Hippocampal formation (tissue), 2 donors: Measurements from ENCODE around the gene C2CD4C.
"Not testable (repeated sequence)": the region's sequence is repeated elsewhere in the genome, so short reads cannot be mapped to it uniquely, and the experiment has no call there.

Experiments
- DNase-seq, 2 donors: peaks; one replicate each; lab custom pipeline; 2025; lab: John Stamatoyannopoulos, UW

C2CD4C gene

DNA sequence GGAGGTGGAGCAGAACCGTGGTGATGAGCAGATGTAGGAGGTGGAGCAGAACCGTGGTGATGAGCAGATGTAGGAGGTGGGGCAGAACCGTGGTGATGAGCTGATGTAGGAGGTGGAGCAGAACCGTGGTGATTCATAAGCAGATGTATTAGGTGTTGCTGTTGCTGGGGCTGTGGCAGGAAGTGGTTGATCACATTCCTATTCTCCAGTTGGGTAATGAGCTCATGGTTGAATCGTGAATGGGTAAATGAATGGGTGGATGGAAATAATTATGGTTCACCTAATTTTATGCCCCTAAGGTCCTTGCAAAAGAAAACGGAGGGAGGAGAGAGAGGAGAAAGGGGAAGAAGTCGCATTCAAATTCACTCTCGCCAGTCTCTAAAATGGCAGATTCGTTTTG lies 26.4 kb downstream of the C2CD4C start:
- DNase-seq: not testable (repeated sequence)

GRCh38 chr19:381901-382300 lies 27.0 kb downstream of the C2CD4C start:
- not testable (repeated sequence) for DNase-seq

DNA sequence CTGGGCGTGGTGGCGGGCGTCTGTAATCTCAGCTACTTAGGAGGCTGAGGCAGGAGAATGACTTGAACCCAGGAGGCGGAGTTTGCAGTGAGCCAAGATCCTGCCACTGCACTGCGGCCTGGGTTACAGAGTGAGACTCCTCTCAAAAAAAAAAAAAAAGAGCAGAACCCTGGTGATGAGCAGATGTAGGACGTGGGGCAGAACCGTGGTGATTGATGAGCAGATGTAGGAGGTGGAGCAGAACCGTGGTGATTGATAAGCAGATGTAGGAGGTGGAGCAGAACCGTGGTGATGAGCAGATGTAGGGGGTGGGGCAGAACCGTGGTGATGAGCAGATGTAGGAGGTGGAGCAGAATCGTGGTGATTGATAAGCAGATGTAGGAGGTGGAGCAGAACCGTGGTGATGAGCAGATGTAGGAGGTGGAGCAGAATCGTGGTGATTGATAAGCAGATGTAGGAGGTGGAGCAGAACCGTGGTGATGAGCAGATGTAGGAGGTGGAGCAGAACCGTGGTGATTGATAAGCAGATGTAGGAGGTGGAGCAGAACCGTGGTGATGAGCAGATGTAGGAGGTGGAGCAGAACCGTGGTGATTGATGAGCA lies 28.2 kb downstream of the C2CD4C start:
- not testable (repeated sequence) for DNase-seq

DNA sequence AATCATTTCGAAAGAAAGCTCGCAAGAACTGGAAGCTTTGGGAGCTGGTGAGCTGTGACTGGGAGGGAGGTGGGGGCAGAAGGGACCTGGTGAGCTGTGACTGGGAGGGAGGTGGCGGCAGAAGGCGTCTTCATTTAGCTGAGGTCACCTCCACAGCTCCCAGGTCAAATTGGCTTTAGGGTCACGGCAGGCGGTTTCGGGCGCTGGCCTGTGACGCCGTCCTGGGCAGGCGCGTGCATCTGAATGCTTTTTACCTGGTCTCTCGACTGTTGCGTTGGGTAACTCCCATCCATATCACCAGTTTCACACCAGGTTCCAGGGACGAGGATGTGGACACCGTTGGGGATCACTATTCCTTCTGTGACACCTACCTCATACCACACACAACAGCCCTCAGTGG lies 29.2 kb downstream of the C2CD4C start:
- DNase-seq: no peak

- no peak for DNase-seq
Observed at GRCh38 chr19:378706-379105, 30.2 kb downstream of the C2CD4C start.

- no peak for DNase-seq
Observed at GRCh38 chr19:377801-378581, 31.0 kb downstream of the C2CD4C start.

DNA sequence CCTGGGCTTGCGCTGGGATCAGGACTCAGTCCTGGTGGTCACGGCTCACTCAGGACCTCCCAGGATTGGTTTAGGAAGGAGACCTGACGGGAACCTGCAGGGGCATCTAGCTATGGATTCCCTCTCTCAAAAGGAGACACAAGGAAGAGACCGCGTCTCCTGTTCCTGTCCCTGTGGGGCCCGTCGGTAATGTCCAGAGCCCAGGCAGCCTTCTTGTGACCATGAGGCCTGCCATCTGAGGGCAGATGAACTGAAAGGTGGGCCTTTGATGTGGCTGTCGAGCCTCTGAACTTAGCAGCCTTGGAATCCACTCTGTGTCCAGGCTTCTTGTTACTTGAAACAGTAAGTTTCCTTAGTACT lies 32.9 kb downstream of the C2CD4C start:
- no peak for DNase-seq

DNA sequence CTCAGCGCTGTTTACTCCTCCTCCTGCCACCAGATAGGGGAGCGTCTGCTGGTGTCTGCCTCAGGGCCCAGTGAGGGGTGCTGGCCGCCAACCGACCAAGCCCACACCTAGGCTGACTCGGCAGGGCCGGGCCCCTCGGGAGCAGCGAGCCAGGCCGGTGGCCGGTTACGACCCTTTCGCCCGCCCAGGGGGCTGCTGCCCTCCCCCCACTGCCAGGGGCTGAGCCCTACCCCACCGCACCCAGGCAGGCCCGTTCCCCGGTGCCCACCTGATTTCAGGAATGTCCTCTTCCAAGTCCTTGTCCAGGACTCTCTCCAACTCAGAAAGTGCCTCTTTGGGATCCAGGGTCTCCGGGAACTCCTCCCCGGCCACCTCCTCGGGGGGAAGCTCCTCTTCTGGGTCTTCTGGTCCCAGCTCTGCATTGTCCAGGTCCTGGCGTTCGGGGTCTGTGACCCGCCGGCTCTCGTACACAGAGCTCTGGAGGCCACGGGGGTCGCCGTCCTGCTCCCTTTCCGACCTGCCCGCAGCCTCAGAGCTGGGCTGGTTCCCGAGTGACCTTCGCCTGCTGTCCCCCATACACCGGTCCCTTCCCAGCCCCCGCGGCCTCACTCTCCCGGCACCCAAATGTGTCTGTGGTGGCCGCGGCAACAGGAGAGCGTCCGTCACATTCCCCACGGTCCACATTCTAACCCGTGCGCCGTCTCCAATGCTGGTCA lies 33.4 kb downstream of the C2CD4C start:
- no peak for DNase-seq

GRCh38 chr19:374886-375235 lies 34.1 kb downstream of the C2CD4C start:
- no peak for DNase-seq

GRCh38 chr19:374183-374885 lies 34.6 kb downstream of the C2CD4C start:
- no peak for DNase-seq

DNA sequence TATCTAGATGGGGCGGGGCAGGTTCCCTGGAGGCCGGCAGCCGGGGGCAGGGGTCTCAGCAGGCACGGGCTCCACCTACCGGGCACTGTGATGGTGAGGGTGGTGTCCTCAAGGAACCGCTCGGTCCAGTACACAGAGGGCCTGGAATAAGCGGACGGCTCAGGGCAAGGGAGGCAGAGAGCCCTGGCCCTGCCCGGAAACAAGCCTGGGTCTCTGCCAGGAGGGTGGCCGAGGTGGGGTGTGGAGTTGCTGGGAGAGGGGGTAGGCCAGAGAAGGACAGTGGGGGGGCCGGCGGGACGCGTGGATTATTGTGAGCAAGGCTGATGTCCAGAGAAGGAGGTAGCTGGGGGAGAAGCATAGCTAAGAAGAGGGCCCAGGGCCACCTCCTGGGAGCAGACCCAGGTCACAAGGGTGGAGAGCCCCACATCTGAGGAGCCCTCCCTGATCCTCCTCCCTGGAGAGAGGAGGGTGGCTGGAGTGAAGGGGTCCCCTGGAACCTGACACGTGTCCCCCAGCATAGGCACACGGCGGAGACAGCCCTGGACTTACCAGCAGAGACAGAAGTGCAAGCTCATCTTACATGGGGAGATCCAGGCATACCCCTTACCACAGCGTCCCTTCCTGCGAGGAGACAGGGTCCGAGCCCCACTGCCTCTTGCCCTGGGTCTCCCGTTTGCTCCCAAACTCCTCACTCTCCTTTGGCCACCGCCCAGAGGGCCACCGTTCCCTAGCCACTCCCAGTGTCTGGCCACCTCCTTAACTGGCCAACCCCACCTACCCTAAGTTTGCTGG lies 35.4 kb downstream of the C2CD4C start:
- no peak for DNase-seq

- no peak for DNase-seq
Observed at GRCh38 chr19:372306-372890, 36.5 kb downstream of the C2CD4C start.

- no peak for DNase-seq
Observed at GRCh38 chr19:371501-372168, 37.3 kb downstream of the C2CD4C start.

- DNase-seq: no peak
Observed at GRCh38 chr19:370641-371330, 38.2 kb downstream of the C2CD4C start.

- DNase-seq: no peak
Observed at GRCh38 chr19:369876-370275, 39.1 kb downstream of the C2CD4C start.

DNA sequence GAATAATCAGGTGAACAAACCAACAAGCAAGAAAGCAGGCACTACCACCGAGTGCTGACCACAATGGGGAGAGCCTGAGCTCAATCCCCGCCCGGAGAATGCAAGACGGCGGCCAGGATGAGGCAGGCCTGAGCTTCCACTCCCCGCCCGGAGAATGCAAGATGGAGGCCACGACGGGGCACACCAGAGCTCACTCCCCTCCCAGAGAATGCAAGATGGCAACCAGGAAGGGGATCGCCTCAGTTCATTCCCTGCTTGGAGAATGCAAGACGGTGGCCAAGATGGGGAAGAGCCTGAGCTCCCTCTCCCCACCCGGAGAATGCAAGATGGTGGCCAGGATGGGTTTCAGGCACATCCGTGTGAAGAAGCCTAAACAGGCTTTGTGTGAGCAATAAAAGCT lies 39.7 kb downstream of the C2CD4C start:
- DNase-seq: no peak

DNA sequence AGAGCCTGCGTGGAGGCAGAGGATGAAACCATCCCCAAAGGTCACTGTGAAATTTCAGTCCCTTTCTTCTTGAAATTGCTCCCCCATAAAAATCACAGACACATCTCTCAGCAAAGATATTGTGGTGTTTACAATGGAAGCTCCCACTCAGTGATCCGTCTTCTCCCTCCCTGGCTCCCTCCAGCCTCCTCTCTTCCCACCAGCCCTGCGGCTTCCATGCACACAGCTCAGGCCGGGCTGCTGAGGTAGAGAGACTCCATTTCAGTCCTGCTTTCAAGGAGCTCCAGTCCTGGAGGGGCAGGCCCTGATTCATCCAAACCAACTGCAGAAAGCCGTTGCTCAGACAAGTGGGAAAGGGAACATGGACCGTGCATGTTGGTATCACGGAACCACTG lies 40.3 kb downstream of the C2CD4C start:
- no peak for DNase-seq

DNA sequence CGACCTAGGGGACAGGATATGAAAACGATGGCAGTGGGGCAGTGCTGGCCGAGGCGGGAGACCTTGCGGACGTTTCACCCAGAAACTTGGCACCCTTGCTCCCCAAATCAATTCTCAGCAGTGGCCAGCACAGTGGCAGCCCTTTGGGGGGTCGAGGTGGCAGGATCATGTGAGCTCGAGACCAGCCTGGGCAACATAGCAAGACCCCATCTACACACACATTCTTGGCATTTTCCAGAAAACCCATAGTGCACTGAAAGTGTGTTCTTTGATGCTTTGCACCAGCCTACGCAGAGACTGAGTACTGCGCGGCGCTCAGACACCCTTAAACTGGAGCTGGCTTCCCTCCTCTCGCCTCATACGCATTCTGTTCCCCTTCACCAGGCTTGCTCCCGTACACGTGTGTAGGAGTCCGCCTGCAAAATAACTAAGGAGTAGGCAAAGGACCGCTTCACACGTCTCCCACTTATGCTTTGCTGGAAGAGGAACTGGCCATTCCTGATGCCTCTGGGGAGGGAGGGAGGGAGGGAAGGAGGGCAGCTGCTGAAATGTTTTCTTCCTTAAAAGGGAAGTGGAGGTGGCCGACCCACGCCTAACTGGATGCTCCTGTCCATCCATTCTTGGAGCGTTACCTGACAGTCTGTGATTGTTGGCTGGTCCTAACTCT lies 40.9 kb downstream of the C2CD4C start:
- peak in 1 of 2 donors; percentile 46 for DNase-seq

DNA sequence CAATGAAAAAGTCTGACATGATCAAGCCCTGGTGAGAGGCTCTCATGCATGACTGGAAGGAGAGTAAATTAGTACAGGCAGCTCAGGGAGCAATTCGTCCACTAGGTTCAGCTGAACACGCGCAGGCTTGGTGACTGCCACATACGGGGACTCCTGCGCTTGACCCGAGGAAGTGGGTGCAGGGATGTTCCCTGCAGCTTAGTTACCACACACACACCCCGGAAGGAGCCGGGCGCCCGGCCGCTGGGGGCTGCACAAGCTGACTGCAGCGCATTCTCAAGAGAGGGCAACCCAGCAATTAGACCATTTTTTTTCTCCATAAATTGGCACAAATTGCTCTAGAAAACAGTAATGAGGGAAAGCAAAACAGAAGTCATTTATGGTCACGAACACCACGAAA lies 41.4 kb downstream of the C2CD4C start:
- DNase-seq: no peak

DNA sequence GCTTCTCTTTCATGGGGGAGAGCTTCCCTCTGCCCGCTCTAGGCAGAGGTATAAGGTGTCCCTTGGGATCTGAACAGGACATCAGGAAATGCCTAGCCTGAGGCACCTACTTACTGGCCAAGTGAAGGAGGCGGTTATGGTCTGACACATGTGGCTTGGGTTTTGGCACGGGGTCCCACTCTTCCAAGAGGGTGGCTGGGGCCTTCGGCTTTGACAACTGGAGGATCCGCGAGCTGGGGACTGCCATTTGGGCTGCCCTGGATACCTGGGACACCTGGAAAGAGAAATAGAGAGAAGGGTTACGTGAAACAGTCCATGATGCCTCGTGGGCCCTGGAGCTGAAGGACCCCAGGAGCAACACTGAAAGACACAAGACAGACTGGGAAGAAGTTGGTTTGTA lies 42.0 kb downstream of the C2CD4C start:
- no peak for DNase-seq
